Stimulated activated naive CD8-positive, alpha-beta T cell treated with anti-CD3 and anti-CD28 coated beads, Interleukin-15, Interleukin-2, amounts not matched to agents 100 ng/mL and 50 ng/mL, for 24 hours (primary cell): Measurements from ENCODE around the gene PCSK9.
A peak's percentile ranks its signal among the peaks of the same experiment; 100 is the strongest.

Experiments used
- H3K27ac Mint-ChIP-seq: one replicate; pipeline ENCODE4 v1.8.0; 2021; ENCODE audit warnings: mild to moderate bottlenecking, mixed read lengths
- H3K27me3 Mint-ChIP-seq: one replicate; pipeline ENCODE4 v1.8.0; 2021; ENCODE audit warnings: mixed read lengths
- H3K36me3 Mint-ChIP-seq: one replicate; pipeline ENCODE4 v1.8.0; 2021; ENCODE audit warnings: low read depth, mixed read lengths
- H3K4me1 Mint-ChIP-seq: one replicate; pipeline ENCODE4 v1.8.0; 2021; ENCODE audit warnings: low read depth, mixed read lengths
- H3K4me3 Mint-ChIP-seq: one replicate; pipeline ENCODE4 v1.8.0; 2021; ENCODE audit warnings: mild to moderate bottlenecking, mixed read lengths
- H3K9me3 Mint-ChIP-seq: one replicate; pipeline ENCODE4 v1.8.0; 2021; ENCODE audit warnings: mixed read lengths

The PCSK9 gene

DNA sequence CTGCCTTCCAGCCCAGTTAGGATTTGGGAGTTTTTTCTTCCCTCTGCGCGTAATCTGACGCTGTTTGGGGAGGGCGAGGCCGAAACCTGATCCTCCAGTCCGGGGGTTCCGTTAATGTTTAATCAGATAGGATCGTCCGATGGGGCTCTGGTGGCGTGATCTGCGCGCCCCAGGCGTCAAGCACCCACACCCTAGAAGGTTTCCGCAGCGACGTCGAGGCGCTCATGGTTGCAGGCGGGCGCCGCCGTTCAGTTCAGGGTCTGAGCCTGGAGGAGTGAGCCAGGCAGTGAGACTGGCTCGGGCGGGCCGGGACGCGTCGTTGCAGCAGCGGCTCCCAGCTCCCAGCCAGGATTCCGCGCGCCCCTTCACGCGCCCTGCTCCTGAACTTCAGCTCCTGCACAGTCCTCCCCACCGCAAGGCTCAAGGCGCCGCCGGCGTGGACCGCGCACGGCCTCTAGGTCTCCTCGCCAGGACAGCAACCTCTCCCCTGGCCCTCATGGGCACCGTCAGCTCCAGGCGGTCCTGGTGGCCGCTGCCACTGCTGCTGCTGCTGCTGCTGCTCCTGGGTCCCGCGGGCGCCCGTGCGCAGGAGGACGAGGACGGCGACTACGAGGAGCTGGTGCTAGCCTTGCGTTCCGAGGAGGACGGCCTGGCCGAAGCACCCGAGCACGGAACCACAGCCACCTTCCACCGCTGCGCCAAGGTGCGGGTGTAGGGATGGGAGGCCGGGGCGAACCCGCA, at the start of gene PCSK9:
TSS of gene PCSK9 (plus strand) at position 207 of the 741 bp plus-strand sequence. CDS start at position 497, 290 bp downstream.
- no peaks in the 10 kb centered on the region for H3K9me3 Mint-ChIP-seq
- H3K4me3 Mint-ChIP-seq = no peak within 1 kb of the TSS
- H3K27me3 Mint-ChIP-seq = peaks cover 71% of the 10 kb centered on the region
- H3K36me3 Mint-ChIP-seq = no peaks in the 10 kb centered on the region
- H3K27ac Mint-ChIP-seq = no peak within 1 kb of the TSS
- no peaks in the 10 kb centered on the region for H3K4me1 Mint-ChIP-seq

GRCh38 chr1:54989968-54990810, 49.2 kb upstream of the PCSK9 start:
- no peaks in the 10 kb centered on the region for H3K9me3 Mint-ChIP-seq
- H3K36me3 Mint-ChIP-seq = no peaks in the 10 kb centered on the region
- H3K4me3 Mint-ChIP-seq = no peak overlapping the region
- H3K4me1 Mint-ChIP-seq = peaks cover 1% of the 10 kb centered on the region
- peaks cover 4% of the 10 kb centered on the region for H3K27me3 Mint-ChIP-seq
- no peak overlapping the region for H3K27ac Mint-ChIP-seq

- Mint-ChIP-seq H3K4me1 (peaks cover 9% of the 10 kb centered on the region), H3K36me3 (no peaks in the 10 kb centered on the region), H3K27me3 (peaks cover 12% of the 10 kb centered on the region), H3K4me3 (no peak overlapping the region), H3K9me3 (no peaks in the 10 kb centered on the region), H3K27ac (no peak overlapping the region)
Measured at GRCh38 chr1:54990916-54991315, 48.4 kb upstream of the PCSK9 start.

- Mint-ChIP-seq H3K4me1 (peaks cover 19% of the 10 kb centered on the region), H3K27me3 (peaks cover 20% of the 10 kb centered on the region), H3K27ac (no peak overlapping the region), H3K9me3 (no peaks in the 10 kb centered on the region), H3K36me3 (no peaks in the 10 kb centered on the region), H3K4me3 (no peak overlapping the region)
Measured at GRCh38 chr1:54991939-54992338, 47.4 kb upstream of the PCSK9 start.

DNA sequence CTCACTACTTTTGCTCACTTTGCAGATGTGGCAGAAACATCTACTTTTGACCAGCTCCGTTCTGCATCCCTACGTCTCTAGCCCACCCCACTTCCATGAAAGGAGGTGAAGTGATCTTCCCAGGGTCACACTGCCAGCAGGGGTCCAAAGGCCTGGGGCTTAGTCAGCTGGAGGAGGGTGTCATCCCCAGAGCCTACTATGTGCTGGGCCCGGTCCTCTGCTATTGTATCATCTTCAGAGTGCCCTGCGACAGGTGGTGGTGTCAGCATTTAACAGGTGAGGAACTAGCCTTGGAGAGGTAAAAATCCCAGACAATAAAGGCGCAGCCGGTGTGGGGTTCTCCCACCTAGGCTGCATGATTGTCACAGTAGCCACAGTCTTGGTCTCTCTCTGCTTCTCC, 46.2 kb upstream of the PCSK9 start:
- no peaks in the 10 kb centered on the region for H3K36me3 Mint-ChIP-seq
- H3K4me3 Mint-ChIP-seq = no peak overlapping the region
- H3K27me3 Mint-ChIP-seq = peaks cover 30% of the 10 kb centered on the region
- no peak overlapping the region for H3K27ac Mint-ChIP-seq
- peaks cover 22% of the 10 kb centered on the region for H3K4me1 Mint-ChIP-seq
- no peaks in the 10 kb centered on the region for H3K9me3 Mint-ChIP-seq

GRCh38 chr1:54994355-54994990, 44.9 kb upstream of the PCSK9 start:
- no peaks in the 10 kb centered on the region for H3K9me3 Mint-ChIP-seq
- no peak overlapping the region for H3K27ac Mint-ChIP-seq
- no peaks in the 10 kb centered on the region for H3K36me3 Mint-ChIP-seq
- no peak overlapping the region for H3K4me3 Mint-ChIP-seq
- H3K27me3 Mint-ChIP-seq = peaks cover 35% of the 10 kb centered on the region
- peaks cover 22% of the 10 kb centered on the region for H3K4me1 Mint-ChIP-seq

DNA sequence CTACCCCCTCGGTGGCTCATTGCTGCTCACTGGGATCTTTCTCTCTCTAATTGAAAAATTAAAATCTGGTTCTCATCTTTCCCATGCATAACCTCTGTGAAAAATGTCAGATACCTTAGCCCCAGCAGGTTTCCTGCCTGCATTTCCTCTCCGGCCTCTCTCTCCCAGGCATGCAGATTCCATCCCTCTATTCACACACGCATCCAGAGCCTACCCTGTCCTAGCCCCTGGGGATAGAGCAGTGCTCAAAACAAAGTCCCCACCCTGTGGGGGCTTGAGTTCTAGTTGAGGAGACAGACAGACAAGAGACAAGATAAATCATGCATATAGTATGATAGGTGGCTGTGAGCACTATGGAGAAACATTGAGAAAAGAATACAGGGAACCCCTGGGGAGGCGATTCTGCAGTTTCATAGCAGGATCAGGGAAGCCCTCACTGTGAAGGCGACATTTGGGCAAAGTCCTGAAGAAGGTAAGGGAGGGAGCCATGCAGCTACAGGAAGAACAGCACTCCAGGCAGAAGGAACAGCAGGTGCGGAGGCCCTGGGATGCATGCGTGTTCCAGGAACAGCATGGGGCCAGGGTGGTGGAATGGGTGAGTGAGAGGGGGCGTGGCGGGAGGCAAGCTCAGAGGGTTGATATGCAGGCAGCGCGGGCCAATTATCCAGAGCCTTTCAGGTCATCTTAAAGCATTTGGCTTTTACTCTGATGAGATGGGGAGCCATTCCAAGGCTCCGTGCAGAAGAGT, 44.2 kb upstream of the PCSK9 start:
- Mint-ChIP-seq H3K4me3 (no peak overlapping the region), H3K4me1 (peaks cover 22% of the 10 kb centered on the region), H3K9me3 (no peaks in the 10 kb centered on the region), H3K27ac (no peak overlapping the region), H3K36me3 (no peaks in the 10 kb centered on the region), H3K27me3 (peaks cover 35% of the 10 kb centered on the region)

DNA sequence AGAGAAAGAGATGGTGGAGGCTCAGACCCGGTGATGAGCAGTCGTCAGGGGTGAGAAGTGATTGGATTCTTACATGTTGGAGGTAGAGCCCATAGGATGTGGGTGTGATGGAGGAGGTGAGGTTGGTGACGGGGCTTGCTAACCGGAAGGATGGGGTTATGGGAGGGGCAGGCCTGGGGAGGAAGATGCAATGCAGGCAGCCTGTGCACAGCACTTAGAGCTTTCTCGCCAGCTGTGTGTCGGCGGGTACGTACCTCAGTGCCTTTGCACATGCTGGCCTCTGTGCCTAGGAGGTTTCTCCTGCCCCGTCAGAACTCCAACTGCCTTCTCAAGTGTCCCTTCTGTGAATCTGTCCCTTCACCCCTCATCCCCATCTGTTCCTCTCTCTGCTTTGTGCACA, 43.5 kb upstream of the PCSK9 start:
- no peak overlapping the region for H3K4me3 Mint-ChIP-seq

DNA sequence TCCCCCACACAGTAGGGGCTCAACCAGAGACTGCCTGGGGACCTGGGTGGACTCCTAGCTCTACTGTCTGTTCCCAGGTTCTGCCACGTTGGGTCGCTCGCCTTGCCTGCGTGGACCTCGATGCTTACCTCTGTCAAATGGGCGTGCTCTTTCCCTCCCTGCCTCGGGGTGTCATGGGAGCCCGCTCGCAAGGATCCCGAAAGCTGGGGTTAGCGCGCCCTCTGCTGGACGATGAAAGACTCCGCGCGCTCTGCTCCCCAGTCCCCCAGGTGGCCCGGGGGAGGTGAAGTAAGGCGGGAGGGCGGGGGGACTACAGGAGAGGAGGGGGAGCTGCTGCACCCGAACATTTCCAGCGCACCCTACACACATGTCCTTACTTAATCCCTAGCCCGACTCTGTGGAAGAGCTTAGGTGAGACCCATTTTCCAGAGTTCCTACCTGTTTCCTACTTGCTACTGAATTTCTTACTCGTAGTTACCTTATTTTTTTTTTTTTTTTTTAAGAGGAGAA, 42.9 kb upstream of the PCSK9 start:
- peaks cover 22% of the 10 kb centered on the region for H3K4me1 Mint-ChIP-seq
- no peaks in the 10 kb centered on the region for H3K36me3 Mint-ChIP-seq
- H3K4me3 Mint-ChIP-seq = peak overlapping the region; percentile 19
- H3K27me3 Mint-ChIP-seq = peaks cover 35% of the 10 kb centered on the region
- peak overlapping the region; percentile 4 for H3K27ac Mint-ChIP-seq
- H3K9me3 Mint-ChIP-seq = no peaks in the 10 kb centered on the region

More for the DNA sequence above, 43.5 kb upstream of the PCSK9 start:
- H3K27me3 Mint-ChIP-seq = peaks cover 35% of the 10 kb centered on the region
- peak overlapping the region; percentile 4 for H3K27ac Mint-ChIP-seq
- H3K36me3 Mint-ChIP-seq = no peaks in the 10 kb centered on the region
- no peaks in the 10 kb centered on the region for H3K9me3 Mint-ChIP-seq
- H3K4me1 Mint-ChIP-seq = peaks cover 22% of the 10 kb centered on the region

DNA sequence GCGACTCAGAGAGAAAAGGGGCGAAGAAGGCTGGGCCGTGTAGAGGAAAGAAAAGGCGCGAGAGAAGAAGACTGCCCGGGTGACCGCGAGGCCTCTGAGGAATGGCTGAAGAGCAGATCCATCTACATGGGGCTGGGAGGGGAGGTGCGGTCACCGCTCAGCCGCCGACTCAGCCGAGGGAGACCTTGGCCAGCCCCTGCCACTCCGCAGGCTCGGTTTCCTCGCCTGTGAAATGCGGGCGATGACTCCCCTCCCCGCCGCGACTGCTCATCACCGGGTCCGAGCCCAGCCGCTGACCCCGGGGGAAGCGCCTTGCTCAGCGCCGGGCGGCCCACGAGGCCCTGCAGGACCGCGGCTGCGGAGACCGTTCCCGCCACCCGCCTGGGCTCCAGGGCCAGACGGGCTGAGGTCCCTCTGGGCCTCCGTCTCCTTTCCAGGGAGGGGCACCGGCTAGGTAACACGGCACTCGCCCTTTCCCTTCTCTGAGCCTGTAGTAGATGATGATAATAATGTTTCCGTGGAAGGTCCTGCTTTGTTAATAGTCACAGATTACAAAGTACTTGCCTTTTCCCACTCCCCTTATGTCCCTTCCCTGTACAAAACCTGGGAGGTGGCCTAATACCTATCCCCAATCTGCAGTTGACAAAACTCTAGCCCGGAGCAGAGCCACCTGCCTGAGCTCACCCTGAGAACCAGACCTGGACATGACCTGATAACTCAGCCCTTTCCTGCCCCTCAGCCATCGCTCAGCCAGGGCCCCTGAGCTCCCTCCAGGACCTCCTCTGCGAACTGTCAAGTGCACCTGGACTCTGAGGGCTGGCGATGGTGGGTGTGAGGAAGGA, 42.3 kb upstream of the PCSK9 start:
- peaks cover 22% of the 10 kb centered on the region for H3K4me1 Mint-ChIP-seq
- no peaks in the 10 kb centered on the region for H3K36me3 Mint-ChIP-seq
- H3K27ac Mint-ChIP-seq = no peak overlapping the region
- peaks cover 35% of the 10 kb centered on the region for H3K27me3 Mint-ChIP-seq
- H3K4me3 Mint-ChIP-seq = no peak overlapping the region
- no peaks in the 10 kb centered on the region for H3K9me3 Mint-ChIP-seq

DNA sequence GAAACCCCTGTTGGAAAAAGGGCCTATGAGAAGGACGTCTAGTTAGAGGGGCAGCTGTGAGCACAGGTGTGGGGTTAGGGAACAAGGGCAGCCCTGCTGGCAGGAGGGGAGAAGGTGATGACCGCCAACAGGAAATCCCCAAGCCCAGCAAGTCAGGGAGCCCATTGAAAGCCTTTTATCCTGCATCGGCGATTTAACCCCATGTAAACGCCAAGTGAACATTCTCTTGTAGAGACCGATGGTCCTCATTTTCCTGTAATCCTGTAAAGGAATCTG, 41.7 kb upstream of the PCSK9 start:
- no peaks in the 10 kb centered on the region for H3K36me3 Mint-ChIP-seq
- H3K9me3 Mint-ChIP-seq = no peaks in the 10 kb centered on the region
- H3K4me3 Mint-ChIP-seq = no peak overlapping the region
- peaks cover 35% of the 10 kb centered on the region for H3K27me3 Mint-ChIP-seq
- H3K4me1 Mint-ChIP-seq = peaks cover 22% of the 10 kb centered on the region
- H3K27ac Mint-ChIP-seq = no peak overlapping the region

- Mint-ChIP-seq H3K4me1 (peaks cover 22% of the 10 kb centered on the region), H3K27ac (no peak overlapping the region), H3K4me3 (no peak overlapping the region), H3K27me3 (peaks cover 35% of the 10 kb centered on the region), H3K9me3 (no peaks in the 10 kb centered on the region), H3K36me3 (no peaks in the 10 kb centered on the region)
Measured at GRCh38 chr1:54998100-54998499, 41.2 kb upstream of the PCSK9 start.

DNA sequence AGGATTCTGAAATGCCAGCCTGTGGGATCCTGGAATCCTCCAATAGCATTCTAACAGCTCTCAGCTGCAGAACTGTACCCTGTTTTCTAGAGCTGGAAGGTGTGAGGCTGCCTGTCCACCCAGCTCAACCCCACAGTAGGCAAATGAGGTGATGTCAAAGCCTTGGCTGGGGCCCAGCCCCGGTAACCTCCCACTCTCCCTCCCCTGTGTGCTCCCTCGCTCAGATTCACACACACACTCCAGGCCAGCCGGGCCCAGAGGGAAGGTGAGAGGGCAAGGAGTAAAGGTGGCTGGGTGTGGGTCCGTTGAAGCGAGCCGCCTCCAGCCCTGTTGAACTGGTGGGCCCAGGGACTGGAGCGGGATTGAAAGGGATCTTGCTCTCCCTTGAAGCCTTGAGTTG, 40.7 kb upstream of the PCSK9 start, which contains the start of gene BSND:
TSS of gene BSND (plus strand) at position 257 of the 400 bp plus-strand sequence. CDS start 254 bp downstream, outside the sequence.
- Mint-ChIP-seq H3K27ac (no peak within 1 kb of the TSS), H3K9me3 (no peaks in the 10 kb centered on the region), H3K27me3 (peaks cover 35% of the 10 kb centered on the region), H3K4me1 (peaks cover 22% of the 10 kb centered on the region), H3K4me3 (no peak within 1 kb of the TSS), H3K36me3 (no peaks in the 10 kb centered on the region)
